CD14-positive monocyte (primary cell): ENCODE measurements around the gene ADTRP. TPM values are rescaled to one million over a fixed set of nuclear protein-coding genes. Genes with fewer than 3 reads are reported as not detected.

Experiments used
- DNase-seq, 3 donors: peaks; one replicate each; pipeline ENCODE4 v3.0.0-alpha.2; 2011 to 2022
- H2AFZ ChIP-seq: 2 replicates; pipeline ENCODE4 v1.6.0; 2012; ENCODE audit warnings: mild to moderate bottlenecking, low read depth, low read length, inconsistent platforms; ENCODE audit not compliant: insufficient read depth, poor library complexity, severe bottlenecking
- H3K27ac ChIP-seq, 2 donors: 1 replicate in 1 of 2; 2 replicates in 1 of 2; pipeline ENCODE4 v1.5.1; 2012 to 2013; ENCODE audit warnings: low read length in 2 of 2, control low read depth in 1 of 2, inconsistent platforms in 1 of 2, low read depth in 1 of 2, mild to moderate bottlenecking in 1 of 2
- H3K27me3 ChIP-seq, 2 donors: one replicate each; pipeline versions ENCODE4 v1.6.0 to v1.6.1; 2011 to 2013; ENCODE audit warnings: low read length in 2 of 2; ENCODE audit not compliant: control insufficient read depth in 2 of 2, insufficient read depth in 2 of 2
- H3K36me3 ChIP-seq, 2 donors: replicated peaks in 1 of 2; 1 replicate in 1 of 2; 2 replicates in 1 of 2; pipeline versions ENCODE4 v1.5.1 to v1.6.1; 2012 to 2013; ENCODE audit warnings: low read length in 2 of 2, control low read depth in 1 of 2, inconsistent platforms in 1 of 2, mild to moderate bottlenecking in 1 of 2; ENCODE audit not compliant: insufficient read depth in 2 of 2, control insufficient read depth in 1 of 2
- H3K4me1 ChIP-seq, 2 donors: 1 replicate in 1 of 2; 2 replicates in 1 of 2; pipeline versions ENCODE4 v1.5.1 to v1.6.1; 2012 to 2013; ENCODE audit warnings: low read length in 2 of 2, control low read depth in 1 of 2, inconsistent platforms in 1 of 2, mild to moderate bottlenecking in 1 of 2, moderate library complexity in 1 of 2; ENCODE audit not compliant: insufficient read depth in 2 of 2, control insufficient read depth in 1 of 2
- H3K4me2 ChIP-seq: replicated peaks from 2 replicates; pipeline ENCODE3; 2012; ENCODE audit warnings: low read length, moderate library complexity, mild to moderate bottlenecking; ENCODE audit not compliant: poor library complexity, severe bottlenecking; ENCODE audit errors: extremely low read depth
- H3K4me3 ChIP-seq, 3 experiments: fragments of 200-600 bp in 1 of 3; sonication (generic) in 1 of 3; replicated peaks in 1 of 3; 1 replicate in 2 of 3; 2 replicates in 1 of 3; pipeline ENCODE4 v1.5.1; 2011 to 2013; ENCODE audit warnings: low read length in 3 of 3, mild to moderate bottlenecking in 3 of 3, control low read depth in 2 of 3, low read depth in 2 of 3, inconsistent platforms in 1 of 3, moderate library complexity in 1 of 3
- H3K79me2 ChIP-seq: 2 replicates; pipeline ENCODE4 v1.6.0; 2012; ENCODE audit warnings: mild to moderate bottlenecking, control low read depth, inconsistent platforms, low read length, moderate library complexity; ENCODE audit not compliant: insufficient read depth
- H3K9ac ChIP-seq: 2 replicates; pipeline ENCODE4 v1.6.0; 2017; ENCODE audit warnings: low read length, mild to moderate bottlenecking; ENCODE audit not compliant: insufficient read depth, poor library complexity, severe bottlenecking
- H3K9me3 ChIP-seq, 2 donors: replicated peaks in 1 of 2; 1 replicate in 1 of 2; 2 replicates in 1 of 2; pipeline versions ENCODE4 v1.5.1 to v1.6.1; 2012 to 2013; ENCODE audit warnings: low read length in 2 of 2, control low read depth in 1 of 2; ENCODE audit not compliant: control insufficient read depth in 1 of 2, insufficient read depth in 1 of 2
- H4K20me1 ChIP-seq: 2 replicates; pipeline ENCODE4 v1.6.0; 2012; ENCODE audit warnings: mild to moderate bottlenecking, low read length, control low read depth, moderate library complexity; ENCODE audit not compliant: insufficient read depth
- H3K27ac Mint-ChIP-seq, 7 donors: one replicate each; pipeline ENCODE4 v1.8.0; 2020; ENCODE audit warnings: mild to moderate bottlenecking in 7 of 7, mixed read lengths in 7 of 7, moderate library complexity in 6 of 7, inconsistent platforms in 2 of 7
- H3K27me3 Mint-ChIP-seq, 3 donors: one replicate each; pipeline ENCODE4 v1.8.0; 2021 to 2022; ENCODE audit warnings: low read depth in 3 of 3, mild to moderate bottlenecking in 3 of 3, mixed read lengths in 3 of 3, moderate library complexity in 3 of 3, inconsistent platforms in 1 of 3
- H3K36me3 Mint-ChIP-seq, 2 donors: one replicate each; pipeline ENCODE4 v1.8.0; 2020; ENCODE audit warnings: mixed read lengths in 2 of 2, inconsistent platforms in 1 of 2, mild to moderate bottlenecking in 1 of 2
- H3K4me1 Mint-ChIP-seq: one replicate; pipeline ENCODE4 v1.8.0; 2020; ENCODE audit warnings: mild to moderate bottlenecking, mixed read lengths
- H3K4me3 Mint-ChIP-seq, 2 donors: one replicate each; pipeline ENCODE4 v1.8.0; 2020; ENCODE audit warnings: mild to moderate bottlenecking in 2 of 2, mixed read lengths in 2 of 2, moderate library complexity in 1 of 2
- H3K9me3 Mint-ChIP-seq, 7 donors: one replicate each; pipeline ENCODE4 v1.8.0; 2020 to 2022; ENCODE audit warnings: mixed read lengths in 7 of 7, mild to moderate bottlenecking in 6 of 7, moderate library complexity in 6 of 7, inconsistent platforms in 2 of 7
- CTCF ChIP-seq: fragments of 200-600 bp; IDR thresholded peaks from one replicate; pipeline ENCODE4 v1.8.0; 2022; ENCODE audit warnings: antibody characterized with exemption, mild to moderate bottlenecking
- WGBS: methylation state at CpG from one replicate; pipeline ENCODE4 v1.1.5; 2013; ENCODE audit warnings: missing lambda C conversion rate; ENCODE audit not compliant: insufficient coverage; 5-methylcytosine and 5-hydroxymethylcytosine counted together
- intact Hi-C, 2 donors: fragments of 100-400 bp; cut with micrococcal nuclease; formaldehyde crosslinking; loops; one replicate each; pipeline versions ENCODE4 v1.15.0 to v1.15.1; 2023
- polyA plus RNA-seq, 3 donors: library from polyadenylated mRNA; depleted of rRNA in 1 of 3; unstranded in 2 of 3; stranded (reverse) in 1 of 3; fragments of 300-500 nt in 2 of 3; fragments of >200 nt in 1 of 3; fragmentation: Illumina TruSeq in 2 of 3; gene quantifications; 1 replicate in 2 of 3; 2 replicates in 1 of 3; pipeline ENCODE4 v1.2.3, GENCODE V29; 2012 to 2021

ADTRP gene
- polyA plus RNA-seq, 3 donors, result 0.04 to 0.20 TPM; not detected in 1

- H3K4me2 ChIP-seq, result no peak overlapping the region
Observed at GRCh38 chr6:11784341-11784740, 5.7 kb upstream of the ADTRP start.

GRCh38 chr6:11783524-11784064 is 5.0 kb upstream of the ADTRP start:
- 87% methylated on average over 5 of the region's 6 CpGs for WGBS
- Mint-ChIP-seq H3K9me3 (peaks cover 0 to 4% (median 3%) of the 10 kb centered on the region in 7 donors), H3K4me1 (peaks cover 11% of the 10 kb centered on the region), H3K4me3 (no peak overlapping the region), H3K27me3 (peaks cover 0 to 6% (median 0%) of the 10 kb centered on the region in 3 donors), H3K36me3 (no peaks in the 10 kb centered on the region), H3K27ac (peak overlapping the region in 1 of 7 donors; percentile 20)
- Histone ChIP-seq H3K4me2 (no peak overlapping the region), H4K20me1 (no peaks in the 10 kb centered on the region), H3K36me3 (no peaks in the 10 kb centered on the region), H3K4me1 (peaks cover 10 to 12% of the 10 kb centered on the region in 2 donors), H3K9me3 (peaks cover 0 to 4% of the 10 kb centered on the region in 2 donors), H3K79me2 (no peaks in the 10 kb centered on the region), H2AFZ (no peak overlapping the region), H3K27me3 (no peaks in the 10 kb centered on the region), H3K4me3 (no peak overlapping the region), H3K9ac (no peak overlapping the region), H3K27ac (no peak overlapping the region)
- intact Hi-C loops, result no loop called here
- no peak for DNase-seq
- TF ChIP-seq CTCF, result no peak

More at GRCh38 chr6:11784341-11784740, 5.7 kb upstream of the ADTRP start:
- no peaks in the 10 kb centered on the region for H3K27me3 ChIP-seq
- no peaks in the 10 kb centered on the region for H4K20me1 ChIP-seq
- Mint-ChIP-seq H3K4me3 (no peak overlapping the region), H3K4me1 (peaks cover 4% of the 10 kb centered on the region), H3K27ac (no peak overlapping the region), H3K27me3 (peaks cover 0 to 6% (median 0%) of the 10 kb centered on the region in 3 donors), H3K36me3 (no peaks in the 10 kb centered on the region), H3K9me3 (peaks cover 0 to 4% (median 3%) of the 10 kb centered on the region in 7 donors)
- H3K9ac ChIP-seq, result no peak overlapping the region
- intact Hi-C loops, result no loop called here
- DNase-seq, result no peak
- H2AFZ ChIP-seq, result no peak overlapping the region
- H3K27ac ChIP-seq, result no peak overlapping the region
- no peak overlapping the region for H3K4me3 ChIP-seq
- no peak for TF ChIP-seq CTCF
- H3K4me1 ChIP-seq, result peaks cover 3 to 5% of the 10 kb centered on the region in 2 donors
- no peaks in the 10 kb centered on the region for H3K36me3 ChIP-seq
- H3K79me2 ChIP-seq, result no peaks in the 10 kb centered on the region
- peaks cover 0 to 4% of the 10 kb centered on the region in 2 donors for H3K9me3 ChIP-seq
- WGBS, result no CpG with 5 or more reads among the region's 7 CpGs
